Left renal cortex interstitium (tissue), 4 donors: ENCODE measurements around the gene PSEN2. TPM values are rescaled to one million over a fixed set of nuclear protein-coding genes. Genes with fewer than 3 reads are reported as not detected.

ENCODE experiments used
- DNase-seq, 4 donors: peaks; one replicate each; pipeline ENCODE4 v3.0.0-alpha.2; 2013; ENCODE audit warnings: low read depth in 4 of 4, low spot score in 2 of 4, missing footprints in 1 of 4
- polyA plus RNA-seq, 4 donors: library from polyadenylated mRNA; unstranded; fragments of 120-200 nt; gene quantifications; one replicate each; pipeline ENCODE4 v1.2.1, GENCODE V29; 2013; ENCODE audit not compliant: insufficient read length in 4 of 4

The PSEN2 gene
- polyA plus RNA-seq, 4 donors: 16.6 to 19.2 (median 16.9) TPM

DNA sequence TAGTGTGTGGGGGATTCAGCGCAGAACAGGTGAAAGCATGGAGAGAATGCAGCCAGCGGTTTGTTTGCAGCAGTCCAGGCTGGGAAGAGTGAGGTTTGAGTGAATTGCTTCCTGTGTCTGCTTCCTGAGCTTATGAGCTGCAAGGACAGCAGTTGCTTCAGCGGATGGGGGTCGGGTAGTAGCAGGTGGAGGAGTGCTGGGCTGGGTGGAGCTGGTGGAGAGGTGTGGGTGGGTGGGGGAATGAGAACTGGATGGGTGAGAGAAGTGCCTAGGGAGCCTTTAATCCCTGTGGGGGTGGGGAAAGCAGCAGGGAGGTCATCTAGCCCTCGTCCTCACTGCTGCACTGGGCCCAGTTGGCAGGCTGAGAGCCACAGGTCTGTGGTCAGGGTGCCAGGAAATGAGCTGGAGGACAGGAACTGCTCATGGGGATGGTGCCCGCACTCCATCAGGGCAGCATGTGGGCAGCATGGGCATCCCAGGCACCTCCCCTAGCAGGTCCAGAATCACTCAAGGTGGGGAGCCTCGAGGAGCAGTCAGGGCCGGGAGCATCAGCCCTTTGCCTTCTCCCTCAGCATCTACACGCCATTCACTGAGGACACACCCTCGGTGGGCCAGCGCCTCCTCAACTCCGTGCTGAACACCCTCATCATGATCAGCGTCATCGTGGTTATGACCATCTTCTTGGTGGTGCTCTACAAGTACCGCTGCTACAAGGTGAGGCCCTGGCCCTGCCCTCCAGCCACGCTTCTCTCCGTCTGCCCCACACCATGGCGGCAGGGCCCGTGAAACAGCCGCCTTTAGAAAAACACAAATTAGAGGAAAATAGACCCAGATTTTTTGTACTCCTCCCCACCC lies 14.8 kb downstream of the PSEN2 start:
- DNase-seq: no peak

- no peak for DNase-seq
Observed at GRCh38 chr1:226886122-226886901, 15.9 kb downstream of the PSEN2 start.

- no peak for DNase-seq
Observed at GRCh38 chr1:226887006-226887405, 16.6 kb downstream of the PSEN2 start.

GRCh38 chr1:226888021-226888420 lies 17.6 kb downstream of the PSEN2 start:
- no peak for DNase-seq

DNA sequence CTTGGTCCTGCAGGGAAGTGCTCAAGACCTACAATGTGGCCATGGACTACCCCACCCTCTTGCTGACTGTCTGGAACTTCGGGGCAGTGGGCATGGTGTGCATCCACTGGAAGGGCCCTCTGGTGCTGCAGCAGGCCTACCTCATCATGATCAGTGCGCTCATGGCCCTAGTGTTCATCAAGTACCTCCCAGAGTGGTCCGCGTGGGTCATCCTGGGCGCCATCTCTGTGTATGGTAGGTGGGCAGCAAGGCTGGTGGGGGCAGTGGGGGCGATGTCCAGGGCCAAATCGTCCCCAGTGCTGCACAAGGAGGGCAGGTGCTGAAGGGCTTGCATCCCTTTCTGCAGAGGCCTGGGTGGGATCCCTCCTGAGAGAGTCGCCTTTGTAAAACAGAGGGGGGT lies 18.4 kb downstream of the PSEN2 start:
- DNase-seq: no peak

DNA sequence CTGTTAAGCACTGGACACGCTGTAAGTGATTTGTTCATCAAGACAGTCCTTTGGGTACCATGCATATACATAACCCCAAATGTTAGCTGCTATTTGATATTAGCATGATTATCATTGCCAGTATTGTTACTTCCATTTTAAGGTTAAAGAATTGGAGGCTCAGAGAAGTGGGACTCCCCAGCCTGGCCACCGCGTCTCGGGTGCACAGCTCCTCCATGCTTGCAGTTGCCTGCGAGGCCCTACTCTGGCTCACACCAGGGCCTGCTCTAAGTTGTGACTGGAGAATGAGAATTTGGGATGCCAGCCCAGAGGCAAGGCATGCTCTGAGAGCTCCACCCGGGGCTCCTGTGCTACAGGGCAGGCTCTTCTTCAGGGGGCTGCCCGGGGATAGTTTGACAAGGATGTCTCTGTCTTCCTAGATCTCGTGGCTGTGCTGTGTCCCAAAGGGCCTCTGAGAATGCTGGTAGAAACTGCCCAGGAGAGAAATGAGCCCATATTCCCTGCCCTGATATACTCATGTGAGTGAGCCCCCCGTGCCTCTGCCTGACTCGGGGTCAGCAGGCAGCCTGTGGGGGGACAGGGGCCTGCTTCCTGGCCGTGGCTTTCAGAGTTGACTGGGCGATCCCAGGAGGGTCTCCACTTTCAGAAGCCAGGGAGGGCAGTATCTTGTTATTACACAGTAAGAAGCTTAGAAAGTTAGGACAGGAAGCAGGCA lies 19.4 kb downstream of the PSEN2 start:
- no peak for DNase-seq

DNA sequence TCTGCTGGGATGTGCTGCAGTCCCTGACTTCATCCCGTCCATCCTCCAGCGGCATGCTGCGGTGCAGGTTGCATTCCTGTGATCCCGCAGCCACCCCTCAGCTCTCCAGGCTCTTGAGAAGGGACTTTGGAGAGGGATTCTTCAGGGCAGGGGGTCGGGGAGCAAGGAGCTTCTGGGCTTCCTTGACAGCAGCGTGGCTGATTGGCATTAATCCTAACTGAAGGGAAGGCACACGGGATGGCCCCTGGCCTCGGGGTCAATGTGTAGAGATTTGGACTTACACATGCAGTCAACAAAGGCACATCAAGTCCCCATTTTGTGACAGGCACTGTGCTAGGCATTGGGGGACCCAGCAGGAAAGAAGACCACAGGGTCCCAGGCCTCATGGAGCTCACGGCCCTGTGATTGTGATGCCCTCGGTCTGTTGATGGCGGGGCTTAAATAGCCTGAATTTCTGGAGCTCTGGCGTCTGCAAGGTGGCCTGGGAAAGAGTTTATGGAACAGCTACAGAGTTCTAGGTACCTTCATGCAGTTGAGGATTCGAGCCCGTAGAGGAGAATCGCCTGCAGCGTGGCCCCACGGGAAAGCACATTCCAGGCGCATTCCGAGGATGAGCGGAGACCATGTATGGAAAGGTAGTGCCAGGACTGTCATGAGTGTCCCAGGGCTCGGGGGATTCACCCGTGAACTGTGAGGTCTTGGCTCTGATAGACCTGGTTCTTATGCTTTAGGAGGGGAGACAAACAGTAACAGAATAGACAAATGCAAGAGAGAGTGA lies 20.1 kb downstream of the PSEN2 start:
- no peak for DNase-seq

GRCh38 chr1:226891346-226891745 lies 20.9 kb downstream of the PSEN2 start:
- DNase-seq: no peak

DNA sequence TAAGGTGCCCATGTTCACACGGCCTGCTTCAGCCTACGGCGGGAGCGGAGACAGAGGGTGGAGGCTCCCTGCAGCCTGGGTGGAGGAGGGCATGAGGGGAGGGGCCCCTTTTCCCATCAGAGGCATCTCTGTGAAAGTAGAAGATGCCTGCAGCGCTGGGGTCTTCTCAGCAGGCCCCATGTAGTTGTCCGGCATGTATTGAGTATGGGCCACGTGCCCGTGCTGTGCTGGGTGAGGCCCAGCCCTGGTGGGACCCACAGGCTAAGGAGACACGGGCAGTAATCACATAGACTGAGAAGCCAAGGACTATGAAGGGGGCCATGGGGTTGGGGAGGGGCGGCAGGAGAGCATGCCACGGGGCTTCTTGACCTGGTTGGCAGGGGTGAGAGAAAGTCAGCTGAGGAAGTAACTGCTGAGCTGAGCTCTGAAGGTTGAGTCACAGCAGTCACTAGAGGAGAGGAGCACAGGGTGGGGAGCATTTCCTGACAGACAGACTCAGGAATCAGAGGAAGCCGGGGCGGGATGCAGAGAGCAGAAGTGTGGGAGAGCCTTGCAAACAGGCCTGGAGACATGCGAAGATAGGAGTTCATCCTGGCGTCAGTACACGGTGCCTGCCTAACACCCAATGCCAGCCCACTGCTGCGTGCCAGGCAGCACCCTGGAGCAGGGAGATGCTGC lies 21.6 kb downstream of the PSEN2 start:
- no peak for DNase-seq

DNA sequence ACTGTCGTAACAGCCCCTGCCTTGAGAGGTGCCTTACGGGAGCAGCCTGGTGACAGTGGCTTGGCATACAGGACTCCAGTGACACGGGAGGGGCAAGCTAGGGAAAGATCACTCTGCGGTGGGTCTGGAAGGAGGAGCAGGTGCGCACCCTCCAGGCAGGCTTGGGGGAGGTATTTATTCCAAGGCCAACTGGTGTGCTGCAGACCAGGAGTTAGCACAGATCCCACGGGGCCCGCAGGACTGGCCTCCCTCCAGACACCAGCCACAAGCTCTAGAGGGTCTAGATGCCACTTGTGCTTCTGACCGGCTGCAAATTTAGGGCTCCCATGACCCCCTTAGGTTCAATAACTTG lies 22.1 kb downstream of the PSEN2 start:
- DNase-seq: no peak

DNA sequence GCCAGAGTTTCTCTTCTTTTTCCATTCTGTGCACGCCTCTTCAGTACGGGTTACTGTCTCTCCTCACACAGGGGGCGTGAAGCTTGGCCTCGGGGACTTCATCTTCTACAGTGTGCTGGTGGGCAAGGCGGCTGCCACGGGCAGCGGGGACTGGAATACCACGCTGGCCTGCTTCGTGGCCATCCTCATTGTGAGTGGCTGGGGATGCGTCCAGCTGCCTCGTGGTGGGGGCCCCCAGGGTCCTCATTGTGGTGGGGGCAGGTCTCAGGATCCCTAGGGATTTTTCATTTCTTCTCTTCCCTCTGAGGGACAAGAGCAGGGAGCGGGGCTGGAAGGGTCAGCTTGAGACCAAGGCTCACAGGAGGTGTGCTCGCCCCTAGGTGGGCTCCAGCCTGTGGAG lies 23.5 kb downstream of the PSEN2 start:
- DNase-seq: no peak

DNA sequence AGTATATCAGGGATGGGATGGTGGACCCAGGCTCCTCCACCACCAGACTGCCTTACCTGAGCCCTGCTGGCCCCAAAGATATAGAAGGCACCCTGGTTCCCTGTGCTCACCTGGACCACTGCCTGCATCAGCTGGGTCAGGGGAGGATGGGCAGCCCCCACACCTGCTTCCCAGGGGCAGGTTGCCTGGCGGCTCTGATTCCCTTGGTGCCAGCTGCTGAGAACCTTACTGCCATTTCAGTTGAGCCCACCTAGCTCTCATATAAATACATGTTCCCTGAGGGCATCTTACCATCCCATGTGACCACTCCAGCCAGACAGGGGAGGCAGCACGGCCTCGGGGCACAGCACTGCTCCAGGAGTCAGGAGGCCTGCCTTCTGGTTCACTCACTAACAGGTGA lies 24.4 kb downstream of the PSEN2 start:
- no peak for DNase-seq

GRCh38 chr1:226895644-226896043 lies 25.2 kb downstream of the PSEN2 start:
- no peak for DNase-seq

DNA sequence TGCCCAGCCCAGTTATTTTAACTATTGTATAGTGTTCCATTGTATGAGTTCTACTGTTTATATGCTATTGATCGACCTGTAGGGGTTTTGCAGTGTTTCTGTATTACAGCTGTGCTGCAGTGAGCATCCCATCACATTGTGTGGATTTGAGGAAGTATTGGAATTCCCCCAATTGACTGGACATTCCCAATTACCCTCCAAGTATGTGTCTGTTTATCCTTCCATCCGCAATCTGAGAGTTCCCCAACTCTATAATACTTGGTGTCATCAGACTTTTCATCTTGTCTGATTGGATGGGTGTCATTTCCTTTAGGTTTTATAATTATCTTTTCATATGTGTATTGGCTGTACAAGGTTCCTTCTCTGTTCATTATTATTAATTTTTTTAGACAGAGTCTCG lies 27.8 kb downstream of the PSEN2 start:
- no peak for DNase-seq

- no peak for DNase-seq
Observed at GRCh38 chr1:226901421-226901820, 31.0 kb downstream of the PSEN2 start.

DNA sequence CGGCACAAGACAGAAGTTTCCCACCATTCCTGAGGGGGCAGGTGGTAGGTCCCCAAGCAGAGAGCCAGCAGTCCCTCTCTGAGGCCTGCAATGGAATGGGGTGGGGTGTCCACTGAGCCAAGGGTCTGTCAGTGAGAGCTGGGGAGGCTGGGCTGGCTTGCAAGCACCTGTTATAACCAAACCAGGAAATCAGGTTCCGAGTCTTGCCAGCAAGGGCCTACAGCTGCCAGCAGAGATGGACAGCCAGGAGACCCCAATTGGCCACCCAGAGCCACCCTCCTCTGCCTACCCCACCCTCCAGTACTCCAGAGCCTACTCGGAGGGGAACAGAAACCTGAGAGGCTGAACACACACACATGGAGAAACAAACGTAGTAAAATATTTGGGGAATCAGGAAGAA lies 32.2 kb downstream of the PSEN2 start:
- no peak for DNase-seq

GRCh38 chr1:226903819-226904716 lies 33.7 kb downstream of the PSEN2 start:
- peak; percentile 37 to 57 (median 52) for DNase-seq

DNA sequence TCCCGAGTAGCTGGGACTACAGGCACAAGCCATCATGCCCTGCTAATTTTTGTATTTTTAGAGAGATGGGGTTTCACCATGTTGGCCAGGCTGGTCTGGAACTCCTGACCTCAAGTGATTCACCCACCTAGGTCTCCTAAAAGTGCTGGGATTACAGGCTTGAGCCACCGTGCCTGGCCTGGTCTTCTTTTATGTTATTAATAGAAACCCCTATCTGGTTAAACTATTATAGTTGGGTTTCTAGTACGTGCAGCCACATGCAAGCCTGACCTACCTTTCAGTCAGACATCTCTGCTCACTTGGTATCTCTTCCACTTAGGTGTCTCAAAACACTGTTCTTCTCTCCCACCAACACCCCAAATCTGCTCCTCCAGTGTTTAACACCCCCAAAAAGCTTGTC lies 34.4 kb downstream of the PSEN2 start:
- DNase-seq: no peak

DNA sequence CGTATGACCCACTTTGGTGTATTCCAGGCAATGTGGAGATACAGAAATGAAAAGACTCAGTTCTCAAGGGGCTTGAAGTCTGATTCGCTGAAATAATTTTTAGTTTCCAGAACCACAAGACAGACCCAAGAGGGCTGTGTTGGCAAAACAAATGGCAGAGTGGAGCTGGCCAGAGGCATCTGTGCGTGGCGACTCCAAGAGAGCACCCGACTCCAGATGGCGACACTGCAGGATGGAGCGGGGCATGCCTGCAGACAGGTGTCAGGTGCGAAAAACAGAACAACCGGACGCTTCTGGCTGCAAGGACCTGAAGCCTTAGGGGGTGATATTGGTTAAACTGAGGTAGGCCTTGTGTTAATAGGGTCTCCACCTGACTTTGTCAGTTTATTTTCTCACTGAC lies 38.0 kb downstream of the PSEN2 start:
- DNase-seq: no peak
